ENCODE results near the gene DRD5.
"Not testable (repeated sequence)": the region's sequence is repeated elsewhere in the genome, so short reads cannot be mapped to it uniquely, and the experiment has no call there.

DRD5 gene

DNA sequence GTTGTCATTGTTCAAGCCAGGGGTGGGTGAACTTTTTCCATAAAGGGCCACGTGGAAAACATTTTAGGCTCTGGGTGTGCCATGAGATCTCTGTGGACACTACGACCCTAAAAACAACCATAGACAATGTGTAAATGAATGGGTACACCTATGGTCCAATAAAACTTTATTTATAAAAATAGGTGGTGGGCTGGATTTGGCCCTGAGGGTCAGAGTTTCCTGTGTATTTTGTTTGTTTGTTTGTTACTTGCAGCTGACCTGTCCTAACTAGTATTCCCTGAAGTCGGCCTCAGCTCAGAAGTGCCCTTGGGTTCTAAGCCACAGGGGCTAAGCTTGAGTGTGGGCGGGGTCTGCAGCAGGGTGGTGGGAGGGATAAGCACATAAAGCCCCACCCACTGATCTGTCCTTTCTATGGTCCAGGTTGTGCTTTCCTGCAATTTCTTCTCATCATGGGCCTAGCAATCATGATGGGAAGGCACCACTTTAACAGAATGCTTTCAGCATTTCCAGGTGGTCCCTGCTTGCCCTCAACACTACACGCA lies 17.2 kb upstream of the DRD5 start:
- no peak for DNase-seq (ENCODE audit: low read depth)
- TF ChIP-seq, protein P1, sequence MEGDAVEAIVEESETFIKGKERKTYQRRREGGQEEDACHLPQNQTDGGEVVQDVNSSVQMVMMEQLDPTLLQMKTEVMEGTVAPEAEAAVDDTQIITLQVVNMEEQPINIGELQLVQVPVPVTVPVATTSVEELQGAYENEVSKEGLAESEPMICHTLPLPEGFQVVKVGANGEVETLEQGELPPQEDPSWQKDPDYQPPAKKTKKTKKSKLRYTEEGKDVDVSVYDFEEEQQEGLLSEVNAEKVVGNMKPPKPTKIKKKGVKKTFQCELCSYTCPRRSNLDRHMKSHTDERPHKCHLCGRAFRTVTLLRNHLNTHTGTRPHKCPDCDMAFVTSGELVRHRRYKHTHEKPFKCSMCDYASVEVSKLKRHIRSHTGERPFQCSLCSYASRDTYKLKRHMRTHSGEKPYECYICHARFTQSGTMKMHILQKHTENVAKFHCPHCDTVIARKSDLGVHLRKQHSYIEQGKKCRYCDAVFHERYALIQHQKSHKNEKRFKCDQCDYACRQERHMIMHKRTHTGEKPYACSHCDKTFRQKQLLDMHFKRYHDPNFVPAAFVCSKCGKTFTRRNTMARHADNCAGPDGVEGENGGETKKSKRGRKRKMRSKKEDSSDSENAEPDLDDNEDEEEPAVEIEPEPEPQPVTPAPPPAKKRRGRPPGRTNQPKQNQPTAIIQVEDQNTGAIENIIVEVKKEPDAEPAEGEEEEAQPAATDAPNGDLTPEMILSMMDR (conservative IDR thresholded peaks at IDR 0.05; ENCODE audit: low read depth, low read length): no peak
- H3K4me3 ChIP-seq (ENCODE audit: low read depth, low read length): no peak overlapping the region

DNA sequence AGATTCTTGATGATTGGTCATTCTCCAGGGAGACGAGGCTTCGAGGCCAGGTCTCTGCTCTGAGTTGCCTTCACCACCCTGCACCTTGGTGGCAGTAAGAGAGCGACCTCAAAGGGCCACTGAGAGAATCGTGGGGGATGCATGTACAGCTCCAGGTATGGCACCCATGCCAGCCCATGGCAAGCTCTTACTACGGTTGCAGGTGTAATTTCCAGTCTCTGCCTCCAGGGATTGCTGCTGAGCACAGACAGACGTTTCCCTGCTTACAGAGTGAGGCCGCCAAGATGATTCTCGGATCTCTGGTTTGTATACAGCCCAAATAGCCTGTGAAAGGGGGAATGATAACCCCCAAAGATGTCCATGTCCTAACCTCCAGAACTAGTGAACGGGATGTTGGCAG lies 16.3 kb upstream of the DRD5 start:
- DNase-seq (ENCODE audit: low read depth): peak; percentile 59
- TF ChIP-seq, protein P1 (conservative IDR thresholded peaks at IDR 0.05; ENCODE audit: low read depth, low read length): peak; percentile 78
- H3K4me3 ChIP-seq (ENCODE audit: low read depth, low read length): no peak overlapping the region

- no peak for DNase-seq (ENCODE audit: low read depth)
- TF ChIP-seq, protein P1 (conservative IDR thresholded peaks at IDR 0.05; ENCODE audit: low read depth, low read length): no peak
Observed at GRCh38 chr4:9769321-9769720, 12.1 kb upstream of the DRD5 start.

GRCh38 chr4:9771034-9771433 lies 10.4 kb upstream of the DRD5 start:
- DNase-seq (ENCODE audit: low read depth): no peak
- TF ChIP-seq, protein P1 (conservative IDR thresholded peaks at IDR 0.05; ENCODE audit: low read depth, low read length): no peak
- H3K4me3 ChIP-seq (ENCODE audit: low read depth, low read length): no peak overlapping the region

More at GRCh38 chr4:9769321-9769720, 12.1 kb upstream of the DRD5 start:
- H3K4me3 ChIP-seq (ENCODE audit: low read depth, low read length): no peak overlapping the region

DNA sequence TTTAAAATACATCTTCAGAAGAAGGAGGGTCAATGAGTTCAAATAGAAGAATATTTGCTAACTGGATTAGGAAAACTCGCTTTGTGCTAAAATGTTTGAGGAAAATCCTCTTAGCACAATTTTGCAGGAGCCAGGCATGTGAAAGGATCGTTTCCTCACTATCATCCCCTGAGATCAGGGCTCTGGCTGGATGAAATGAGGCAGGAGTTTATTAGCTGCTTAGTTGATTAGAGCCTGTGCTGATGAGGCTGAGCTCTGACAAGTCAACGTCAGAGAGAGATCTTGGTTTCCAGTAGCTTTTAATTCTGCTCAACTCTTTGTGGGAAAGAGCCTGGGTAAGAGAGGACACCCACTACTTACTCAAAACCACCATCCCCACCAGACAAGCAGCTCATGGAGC lies 8.0 kb upstream of the DRD5 start:
- no peak for DNase-seq (ENCODE audit: low read depth)
- TF ChIP-seq, protein P1 (conservative IDR thresholded peaks at IDR 0.05; ENCODE audit: low read depth, low read length): no peak
- H3K4me3 ChIP-seq (ENCODE audit: low read depth, low read length): no peak overlapping the region

DNA sequence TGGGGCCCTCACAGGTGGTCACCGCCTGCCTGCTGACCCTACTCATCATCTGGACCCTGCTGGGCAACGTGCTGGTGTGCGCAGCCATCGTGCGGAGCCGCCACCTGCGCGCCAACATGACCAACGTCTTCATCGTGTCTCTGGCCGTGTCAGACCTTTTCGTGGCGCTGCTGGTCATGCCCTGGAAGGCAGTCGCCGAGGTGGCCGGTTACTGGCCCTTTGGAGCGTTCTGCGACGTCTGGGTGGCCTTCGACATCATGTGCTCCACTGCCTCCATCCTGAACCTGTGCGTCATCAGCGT lies 652 bp downstream of the DRD5 start:
- TF ChIP-seq, protein P1 (conservative IDR thresholded peaks at IDR 0.05; ENCODE audit: low read depth, low read length): no peak
- no peak overlapping the region for H3K4me3 ChIP-seq (ENCODE audit: low read depth, low read length)
- no peak for DNase-seq (ENCODE audit: low read depth)

DNA sequence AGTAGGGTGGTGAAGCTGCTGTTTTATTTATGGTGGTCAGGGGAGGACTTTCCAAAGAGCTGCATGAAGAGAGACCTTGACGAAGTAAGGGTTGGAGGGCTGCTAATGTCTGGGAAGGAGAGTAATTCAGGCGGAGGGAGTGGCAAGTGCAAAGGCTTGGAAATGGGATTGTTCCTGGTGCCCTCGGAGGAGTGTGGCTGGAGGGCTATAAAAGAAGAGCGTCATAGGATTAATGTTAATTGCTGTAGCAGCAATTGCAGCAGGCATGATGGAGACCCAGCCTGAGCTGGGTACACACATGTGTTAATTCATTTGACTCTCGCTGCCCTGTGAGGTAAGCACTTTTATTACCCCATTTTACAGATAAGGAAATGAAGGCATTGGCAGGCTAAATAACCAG lies 4.5 kb downstream of the DRD5 start:
- DNase-seq (ENCODE audit: low read depth); H3K4me3 ChIP-seq (ENCODE audit: low read depth, low read length): not testable (repeated sequence)

DNA sequence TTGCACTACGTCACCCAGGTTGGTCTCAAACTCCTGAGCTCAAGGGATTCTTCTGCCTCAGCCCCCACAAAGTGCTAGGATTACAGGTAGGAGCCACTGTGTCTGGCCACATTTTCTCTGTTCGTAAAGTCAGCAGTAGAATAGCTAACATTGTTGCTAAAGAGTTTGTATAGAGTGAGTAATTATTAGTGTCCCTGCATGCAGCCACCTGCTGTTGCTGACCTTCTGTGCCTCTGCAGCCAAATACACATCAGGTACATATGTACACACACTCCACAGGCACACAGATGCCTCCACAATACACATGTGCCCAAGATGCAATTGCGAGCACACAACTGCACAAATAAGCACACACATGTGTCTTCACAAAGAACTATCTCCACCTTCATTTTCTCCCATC lies 10.9 kb downstream of the DRD5 start:
- no peak overlapping the region for H3K4me3 ChIP-seq (ENCODE audit: low read depth, low read length)
- no peak for DNase-seq (ENCODE audit: low read depth)
- TF ChIP-seq, protein P1 (conservative IDR thresholded peaks at IDR 0.05; ENCODE audit: low read depth, low read length): no peak

GRCh38 chr4:9796641-9797040 lies 15.2 kb downstream of the DRD5 start:
- H3K4me3 ChIP-seq (ENCODE audit: low read depth, low read length): not testable (repeated sequence)
- DNase-seq (ENCODE audit: low read depth): peak; percentile 10

Data from choroid plexus epithelial cell (primary cell).